GM21825 (cell line): Measurements from ENCODE around the gene DXO.
"Not testable (repeated sequence)": the region's sequence is repeated elsewhere in the genome, so short reads cannot be mapped to it uniquely, and the experiment has no call there.

Experiments
- ATAC-seq: cut with Tn5 transposase; IDR thresholded peaks from one replicate; pipeline ENCODE4 v1.9.1; 2021; ENCODE audit warnings: mild to moderate bottlenecking, moderate library complexity; ENCODE audit not compliant: unreplicated experiment

DXO gene

DNA sequence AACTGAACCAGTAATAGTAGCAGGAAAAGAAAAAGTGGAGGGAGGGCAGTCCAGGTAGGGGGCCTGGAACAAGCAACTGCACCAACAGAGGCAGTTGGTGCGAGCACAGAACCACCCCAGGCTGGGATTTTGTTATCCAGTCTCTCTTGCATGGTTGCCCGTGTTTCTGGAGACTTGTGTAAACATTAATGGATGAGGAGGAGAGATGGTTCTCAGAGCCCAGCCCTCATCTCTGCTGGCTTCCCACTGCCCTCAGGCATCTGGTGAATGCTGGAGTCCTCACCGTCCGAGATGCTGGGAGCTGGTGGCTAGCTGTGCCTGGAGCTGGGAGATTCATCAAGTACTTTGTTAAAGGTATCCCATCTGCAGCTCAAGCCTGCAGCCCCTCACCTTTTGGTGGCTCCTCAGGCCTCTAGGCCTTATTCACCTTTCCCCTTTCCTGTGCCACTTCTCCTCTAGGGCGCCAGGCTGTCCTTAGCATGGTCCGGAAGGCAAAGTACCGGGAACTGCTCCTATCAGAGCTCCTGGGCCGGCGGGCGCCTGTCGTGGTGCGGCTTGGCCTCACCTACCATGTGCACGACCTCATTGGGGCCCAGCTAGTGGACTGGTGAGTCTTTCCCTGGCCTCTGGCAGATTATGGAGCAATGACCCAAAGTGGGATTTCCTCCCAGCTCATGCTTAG is 8.4 kb upstream of the DXO start:
- ATAC-seq, result not testable (repeated sequence)

DNA sequence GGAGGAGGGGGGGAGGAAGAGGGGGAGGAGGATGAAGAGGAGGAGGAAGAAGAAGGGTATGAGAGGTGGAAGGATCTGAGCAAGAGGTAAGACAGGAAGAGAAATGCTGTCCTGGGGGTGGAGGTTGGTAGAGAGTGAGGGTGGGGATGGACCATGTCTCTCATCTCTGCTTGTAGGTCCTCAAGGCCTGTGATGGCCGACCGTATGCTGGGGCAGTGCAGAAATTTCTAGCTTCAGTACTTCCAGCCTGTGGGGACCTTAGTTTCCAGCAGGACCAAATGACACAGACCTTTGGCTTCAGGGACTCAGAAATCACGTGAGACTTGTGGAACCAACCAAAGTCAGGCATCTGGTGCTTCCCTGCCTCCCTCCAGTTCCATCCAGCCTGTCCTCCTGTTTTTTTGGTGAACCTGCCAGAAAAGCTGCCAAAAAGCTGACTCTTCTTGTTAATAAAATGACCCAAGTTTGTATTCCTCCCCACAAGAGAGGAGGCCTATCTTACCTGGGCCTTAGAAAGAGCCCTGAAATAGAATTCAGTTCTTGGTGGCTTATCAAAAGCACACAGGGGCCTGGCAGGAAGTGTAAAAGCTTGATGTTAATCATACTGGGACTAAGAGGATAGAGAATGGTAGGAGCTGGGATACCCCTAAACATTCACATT is 7.4 kb upstream of the DXO start:
- ATAC-seq, result no peak

DNA sequence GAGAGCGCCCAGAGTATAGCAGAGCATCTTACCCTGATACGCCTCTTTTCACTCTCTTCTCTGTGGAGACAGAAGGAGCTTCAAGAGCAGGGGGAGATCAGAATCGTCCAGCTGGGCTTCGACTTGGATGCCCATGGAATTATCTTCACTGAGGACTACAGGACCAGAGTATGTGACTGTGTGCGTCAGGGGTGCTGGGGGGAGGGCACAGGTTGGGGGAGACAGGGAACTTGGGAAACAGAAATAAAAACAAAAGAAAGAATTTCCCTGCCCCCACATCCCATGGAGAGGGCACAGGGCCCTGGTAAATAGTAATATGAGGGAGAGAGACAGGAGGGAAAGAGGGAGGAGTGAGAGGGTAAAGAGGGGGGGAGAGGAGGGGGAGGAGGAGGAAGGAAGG is 6.9 kb upstream of the DXO start:
- ATAC-seq, result no peak

DNA sequence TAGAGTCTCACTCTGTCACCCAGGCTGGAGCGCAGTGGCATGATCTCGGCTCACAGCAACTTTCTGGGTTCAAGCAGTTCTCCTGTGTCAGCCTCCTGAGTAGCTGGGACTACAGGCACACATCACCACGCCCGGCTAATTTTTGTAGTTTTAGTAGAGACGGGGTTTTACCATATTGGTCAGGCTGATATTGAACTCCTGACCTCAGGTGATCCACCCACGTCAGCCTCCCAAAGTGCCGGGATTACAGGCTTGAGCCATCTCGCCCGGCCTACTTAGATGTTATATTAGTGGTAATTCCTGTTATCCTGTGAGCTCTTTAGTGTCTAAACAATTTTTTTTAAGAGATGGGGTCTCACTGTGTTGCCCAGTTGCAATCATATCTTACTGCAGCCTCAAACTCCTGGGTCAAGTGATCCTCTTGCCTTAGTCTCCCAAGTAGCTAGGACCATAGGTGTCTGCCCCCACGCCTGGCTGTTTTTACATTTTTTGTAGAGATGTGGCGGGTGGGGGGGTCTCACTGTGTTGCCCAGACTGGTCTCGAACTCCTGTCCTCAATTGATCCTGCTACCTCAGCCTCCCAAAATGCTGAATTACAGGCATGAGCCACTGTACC is 6.0 kb upstream of the DXO start:
- no peak for ATAC-seq

DNA sequence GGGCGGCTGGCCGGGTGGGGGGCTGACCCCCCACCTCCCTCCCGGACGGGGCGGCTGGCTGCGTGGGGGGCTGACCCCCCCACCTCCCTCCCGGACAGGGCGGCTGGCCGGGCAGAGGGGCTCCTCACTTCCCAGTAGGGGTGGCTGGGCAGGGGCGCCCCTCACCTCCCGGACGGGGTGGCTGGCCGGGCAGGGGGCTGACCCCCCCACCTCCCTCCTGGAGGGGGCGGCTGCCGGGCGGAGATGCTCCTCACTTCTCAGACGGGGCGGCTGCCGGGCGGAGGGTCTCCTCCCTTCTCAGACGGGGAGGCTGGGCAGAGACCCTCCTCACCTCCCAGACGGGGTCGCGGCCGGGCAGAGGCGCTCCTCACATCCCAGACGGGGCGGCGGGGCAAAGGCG is 4.1 kb upstream of the DXO start:
- not testable (repeated sequence) for ATAC-seq

DNA sequence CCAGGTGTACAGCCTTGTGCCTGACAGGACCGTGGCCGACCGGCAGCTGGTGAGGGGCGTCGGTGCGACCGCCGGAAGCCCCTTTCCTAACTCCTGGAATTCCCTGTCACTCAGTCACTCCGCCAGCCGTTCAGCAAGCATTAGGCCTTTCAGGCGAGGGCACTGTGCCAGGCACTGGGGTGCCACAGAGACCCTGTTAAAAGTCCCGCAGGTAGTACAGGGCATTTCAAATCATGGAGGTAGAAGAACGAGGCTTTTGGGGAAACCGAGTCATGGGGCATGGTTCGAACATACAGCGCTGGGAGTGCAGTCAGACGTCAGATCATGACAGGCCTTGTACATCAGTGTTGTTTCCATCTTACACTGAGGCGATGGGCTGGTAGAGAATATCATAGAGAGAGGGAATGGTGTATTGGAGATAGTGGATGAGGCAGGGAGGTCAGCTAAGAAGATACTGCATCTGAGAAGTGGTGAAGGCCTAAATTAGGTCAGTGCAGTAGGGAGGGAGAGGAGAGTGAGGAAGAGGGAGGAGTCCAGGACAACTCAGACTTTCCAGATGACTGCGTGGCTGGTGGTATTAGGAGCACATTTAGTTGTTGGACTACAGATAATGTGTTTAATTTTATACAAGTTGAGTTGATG is 892 bp upstream of the DXO start:
- no peak for ATAC-seq

DNA sequence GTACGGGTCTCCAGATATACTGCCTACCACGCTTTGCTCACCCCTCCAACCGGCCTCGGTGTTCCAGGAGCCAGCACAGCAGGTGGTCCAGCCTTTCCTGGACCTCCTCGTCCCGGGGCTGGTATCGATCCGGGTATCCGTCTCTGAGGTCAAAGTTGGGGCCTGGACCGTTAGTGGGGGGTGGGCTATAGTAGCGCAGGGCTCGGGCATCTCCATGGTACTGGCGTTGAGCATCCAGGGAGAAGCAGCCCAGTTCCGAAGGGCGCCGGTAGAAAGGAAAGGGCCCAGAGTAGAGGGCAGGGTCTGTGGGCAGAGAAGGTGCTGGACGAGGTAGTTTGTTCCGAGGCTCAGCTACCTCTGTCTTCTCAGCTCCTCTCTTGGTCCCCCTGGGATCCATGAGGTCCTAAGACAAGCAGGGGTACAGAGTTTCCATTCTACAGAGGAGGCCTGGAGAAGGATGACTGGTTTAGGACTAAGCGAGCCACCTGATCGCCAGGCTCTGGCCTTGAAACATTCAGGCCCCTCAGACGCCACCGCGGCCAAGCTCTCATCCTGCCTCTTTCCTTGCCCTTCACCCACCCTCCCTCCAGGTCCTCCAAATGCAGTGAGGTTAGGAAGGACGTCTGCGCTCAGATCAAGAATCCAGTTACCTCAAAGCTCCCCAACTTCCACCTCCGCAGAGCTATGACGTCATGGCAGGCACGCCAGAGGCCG is 502 bp downstream of the DXO start:
- ATAC-seq, result no peak

DNA sequence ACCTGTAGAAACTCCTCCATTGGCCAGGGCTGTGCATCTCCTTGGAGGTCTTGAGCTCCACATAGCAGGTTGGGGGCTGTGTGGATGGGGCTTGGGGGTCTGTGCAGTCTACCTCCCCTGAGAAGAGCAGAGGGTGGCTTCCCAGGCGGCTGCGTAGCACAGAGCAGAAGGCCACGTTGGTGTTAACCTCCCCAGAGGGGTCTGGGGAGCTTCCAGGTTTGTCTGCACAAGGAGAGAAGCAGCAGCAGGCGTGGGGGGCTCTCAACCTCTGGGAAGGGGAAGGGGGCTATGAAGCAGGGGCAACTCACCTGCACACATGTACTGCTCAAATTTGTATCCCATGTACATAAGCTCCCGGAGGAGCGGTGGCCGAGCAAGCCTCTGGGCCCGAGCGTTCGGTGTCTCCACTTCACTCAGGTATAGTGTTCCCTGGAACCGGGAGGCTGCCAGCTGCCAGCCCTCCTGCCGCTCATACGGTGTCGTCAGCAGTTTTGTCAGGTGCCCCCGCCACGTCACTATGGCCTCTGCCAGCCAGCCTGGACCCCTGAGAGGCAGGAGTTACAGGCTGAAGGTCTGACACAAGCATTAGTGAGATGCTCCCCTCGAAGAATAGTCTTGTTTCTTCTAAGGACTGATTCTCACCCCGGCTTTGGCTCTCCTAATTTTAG is 1.2 kb downstream of the DXO start:
- ATAC-seq, result no peak

DNA sequence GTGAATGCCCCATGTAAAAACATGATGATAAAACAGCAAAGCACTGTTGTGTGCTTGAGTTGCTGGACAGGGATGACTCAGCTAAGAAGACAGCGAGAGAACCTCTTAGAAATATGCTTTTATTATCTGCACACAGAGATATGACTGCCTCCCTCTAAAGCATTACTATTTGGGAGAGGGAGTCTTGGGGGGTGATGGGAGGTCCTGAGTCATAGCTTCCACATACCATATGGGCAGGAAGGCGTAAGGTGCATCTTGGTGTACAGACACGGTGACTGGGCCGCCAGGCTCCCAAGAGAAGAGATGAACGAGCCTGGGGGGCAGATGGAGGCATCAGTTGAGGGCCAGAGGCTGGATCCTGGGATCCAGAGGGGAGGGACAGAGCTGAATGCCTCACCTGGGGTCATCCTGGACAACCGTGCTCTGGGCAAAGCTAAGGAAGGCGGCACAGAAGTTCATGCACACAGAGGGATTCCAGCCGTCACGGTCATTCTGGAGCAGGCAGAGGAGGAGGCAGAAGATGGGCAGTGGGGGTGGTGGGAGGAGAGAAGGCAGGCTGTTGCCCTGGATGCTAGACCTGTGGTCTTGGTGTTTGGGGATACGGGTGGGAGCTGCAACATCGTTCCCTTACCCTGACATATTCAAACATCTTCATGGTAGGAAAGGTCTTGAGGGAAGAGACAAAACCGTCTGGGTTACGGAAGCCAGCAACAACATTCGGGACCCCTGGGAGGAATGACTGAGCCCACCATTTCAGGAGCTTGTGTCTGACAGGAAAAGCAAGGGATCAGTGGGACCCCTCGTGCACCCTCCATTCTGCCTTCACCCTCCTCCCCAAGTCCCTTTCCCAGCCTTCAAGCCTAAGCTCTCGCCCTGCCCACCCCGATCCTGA is 2.0 kb downstream of the DXO start:
- ATAC-seq, result no peak

DNA sequence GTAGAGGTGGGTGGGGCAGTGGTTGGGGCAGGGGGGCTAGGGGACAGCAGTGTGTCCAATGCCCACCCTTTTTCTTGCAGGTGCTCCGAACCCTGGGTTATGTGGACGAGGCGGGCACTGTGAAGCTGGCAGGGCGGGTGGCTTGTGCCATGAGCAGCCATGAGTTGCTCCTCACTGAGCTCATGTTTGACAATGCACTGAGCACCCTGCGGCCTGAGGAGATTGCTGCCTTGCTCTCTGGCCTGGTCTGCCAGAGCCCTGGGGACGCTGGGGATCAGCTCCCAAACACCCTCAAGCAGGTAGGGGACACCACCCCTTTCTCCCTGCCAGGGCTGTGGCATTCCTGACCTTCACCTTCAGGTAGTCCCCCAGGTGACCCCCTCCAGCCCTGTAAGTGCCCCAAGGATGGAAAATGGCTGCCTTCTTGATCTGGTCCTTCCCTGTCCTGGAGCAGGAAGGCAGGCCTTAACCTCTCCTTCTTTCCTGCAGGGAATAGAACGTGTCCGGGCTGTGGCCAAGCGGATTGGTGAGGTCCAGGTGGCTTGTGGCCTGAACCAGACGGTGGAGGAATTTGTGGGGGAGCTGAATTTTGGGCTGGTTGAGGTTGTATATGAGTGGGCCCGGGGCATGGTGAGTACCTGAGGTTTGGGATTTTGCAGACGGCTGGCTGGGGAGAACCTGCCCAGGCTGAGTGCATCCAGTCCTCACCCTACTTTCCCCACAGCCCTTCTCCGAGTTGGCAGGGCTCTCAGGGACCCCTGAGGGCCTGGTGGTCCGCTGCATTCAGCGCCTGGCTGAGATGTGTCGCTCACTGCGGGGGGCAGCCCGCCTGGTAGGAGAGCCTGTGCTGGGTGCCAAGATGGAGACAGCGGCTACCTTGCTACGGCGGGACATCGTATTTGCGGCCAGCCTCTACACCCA is 2.9 kb downstream of the DXO start:
- no peak for ATAC-seq

DNA sequence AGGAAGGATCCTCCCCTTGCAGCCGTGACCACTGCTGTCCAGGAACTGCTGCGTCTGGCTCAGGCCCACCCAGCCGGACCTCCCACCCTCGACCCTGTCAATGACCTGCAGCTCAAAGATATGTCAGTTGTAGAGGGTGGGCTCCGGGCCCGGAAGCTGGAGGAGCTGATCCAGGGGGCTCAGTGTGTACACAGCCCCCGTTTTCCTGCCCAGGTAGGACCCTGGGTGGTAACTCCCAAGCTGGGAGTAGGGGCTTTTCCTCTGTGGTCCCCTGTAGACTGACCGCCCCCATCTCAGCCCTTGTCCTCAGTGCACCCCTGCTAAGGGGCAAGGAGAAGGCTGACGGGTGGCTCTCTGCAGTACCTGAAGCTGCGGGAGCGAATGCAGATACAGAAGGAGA is 3.6 kb downstream of the DXO start:
- no peak for ATAC-seq

DNA sequence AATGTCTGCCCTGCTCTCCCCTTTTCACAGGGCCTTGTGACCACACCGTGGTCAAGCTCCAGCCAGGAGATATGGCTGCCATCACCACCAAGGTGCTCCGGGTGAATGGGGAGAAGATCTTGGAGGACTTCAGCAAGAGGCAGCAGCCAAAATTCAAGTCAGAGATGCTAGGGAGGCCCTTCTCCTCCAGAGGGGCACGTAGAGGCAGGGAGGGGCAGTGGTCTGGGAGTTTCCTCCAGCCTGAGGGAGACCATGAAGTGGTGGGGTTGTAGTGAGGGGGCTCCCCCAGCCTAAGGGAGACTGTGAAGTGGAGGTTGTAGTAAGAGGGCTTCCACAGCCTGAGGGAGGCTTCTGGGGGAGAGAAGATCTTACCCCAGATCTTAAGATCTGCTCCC is 4.0 kb downstream of the DXO start:
- ATAC-seq, result no peak

DNA sequence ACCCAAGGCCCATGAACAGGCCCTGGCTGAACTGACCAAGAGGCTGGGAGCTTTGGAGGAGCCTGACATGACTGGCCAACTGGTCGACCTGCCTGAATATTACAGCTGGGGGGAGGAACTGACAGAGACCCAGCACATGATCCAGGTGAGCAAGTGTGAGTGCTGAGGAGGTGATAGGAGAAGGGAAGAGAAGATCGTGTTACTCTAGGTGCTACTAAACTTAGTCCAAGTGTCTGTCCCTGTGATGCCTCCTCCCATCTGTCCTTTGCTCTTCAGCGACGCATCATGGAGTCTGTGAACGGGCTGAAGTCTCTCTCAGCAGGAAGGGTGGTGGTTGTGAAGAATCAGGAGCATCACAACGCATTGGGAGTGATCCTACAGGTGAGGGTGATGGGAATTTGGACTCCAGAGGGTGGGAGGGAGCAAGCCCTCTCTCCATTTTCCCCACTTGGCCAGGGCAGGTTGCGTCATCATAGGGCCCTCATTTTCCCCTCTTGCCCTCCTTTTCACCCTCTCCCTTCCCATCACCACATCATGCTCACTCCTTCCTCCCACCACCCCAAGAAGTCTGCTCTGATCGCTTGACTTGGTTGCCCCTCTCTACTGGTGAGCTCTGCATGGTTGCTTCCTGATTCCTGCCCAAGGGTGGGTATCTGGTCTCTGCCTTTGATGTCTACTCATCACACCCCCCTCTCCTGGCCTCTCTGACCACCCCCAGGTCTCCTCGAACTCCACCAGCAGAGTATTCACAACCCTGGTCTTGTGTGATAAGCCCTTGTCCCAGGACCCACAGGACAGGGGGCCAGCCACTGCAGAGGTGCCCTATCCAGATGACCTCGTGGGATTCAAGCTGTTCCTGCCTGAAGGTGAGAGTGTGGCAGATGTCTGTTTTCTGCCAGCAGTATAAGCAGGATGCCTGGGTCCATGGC is 4.7 kb downstream of the DXO start:
- ATAC-seq, result no peak

DNA sequence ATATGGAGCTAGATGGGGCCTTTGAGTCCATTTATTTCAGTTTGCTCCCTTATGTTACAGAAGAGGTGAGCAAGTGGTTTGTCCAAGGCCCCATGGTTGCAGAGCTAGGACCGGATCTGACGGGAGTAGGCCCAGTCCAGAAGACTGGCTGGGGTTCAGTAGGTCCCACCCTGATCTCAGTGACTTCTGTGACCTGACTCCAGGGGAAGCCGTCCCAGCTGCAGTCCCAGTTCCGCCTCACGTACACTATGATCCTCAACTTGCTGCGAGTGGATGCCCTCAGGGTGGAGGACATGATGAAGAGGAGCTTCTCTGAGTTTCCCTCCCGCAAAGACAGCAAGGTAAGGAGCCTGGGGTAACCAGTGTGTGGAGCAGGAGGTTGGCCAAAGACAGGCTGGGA is 5.4 kb downstream of the DXO start:
- ATAC-seq, result no peak

DNA sequence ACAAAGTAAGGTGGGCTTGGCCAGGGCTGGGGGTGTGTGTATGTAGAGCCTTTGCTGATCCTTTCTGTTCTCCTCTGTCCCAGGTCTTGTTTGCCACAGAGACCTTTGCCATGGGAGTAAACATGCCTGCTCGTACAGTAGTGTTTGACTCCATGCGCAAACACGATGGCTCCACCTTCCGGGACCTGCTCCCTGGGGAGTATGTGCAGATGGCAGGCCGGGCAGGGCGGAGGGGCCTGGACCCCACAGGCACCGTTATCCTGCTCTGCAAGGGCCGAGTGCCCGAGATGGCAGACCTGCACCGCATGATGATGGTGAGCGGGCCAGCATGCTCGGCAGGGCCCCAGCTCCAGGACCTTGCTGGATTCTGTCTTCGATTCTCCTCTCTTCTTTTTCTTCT is 6.2 kb downstream of the DXO start:
- no peak for ATAC-seq

DNA sequence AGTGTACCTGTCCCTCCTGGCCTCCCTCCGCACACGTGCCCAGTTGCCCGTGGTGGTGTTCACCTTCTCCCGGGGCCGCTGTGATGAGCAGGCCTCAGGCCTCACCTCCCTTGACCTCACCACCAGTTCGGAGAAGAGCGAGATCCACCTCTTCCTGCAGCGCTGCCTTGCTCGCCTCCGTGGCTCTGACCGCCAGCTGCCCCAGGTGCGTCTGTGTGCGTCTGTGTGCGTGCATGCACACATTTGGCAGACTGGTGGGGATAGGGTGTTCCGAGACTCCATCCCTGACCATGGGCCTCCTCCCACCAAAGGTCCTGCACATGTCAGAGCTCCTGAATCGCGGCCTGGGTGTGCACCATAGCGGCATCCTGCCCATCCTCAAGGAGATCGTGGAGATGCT is 8.0 kb downstream of the DXO start:
- ATAC-seq, result no peak

DNA sequence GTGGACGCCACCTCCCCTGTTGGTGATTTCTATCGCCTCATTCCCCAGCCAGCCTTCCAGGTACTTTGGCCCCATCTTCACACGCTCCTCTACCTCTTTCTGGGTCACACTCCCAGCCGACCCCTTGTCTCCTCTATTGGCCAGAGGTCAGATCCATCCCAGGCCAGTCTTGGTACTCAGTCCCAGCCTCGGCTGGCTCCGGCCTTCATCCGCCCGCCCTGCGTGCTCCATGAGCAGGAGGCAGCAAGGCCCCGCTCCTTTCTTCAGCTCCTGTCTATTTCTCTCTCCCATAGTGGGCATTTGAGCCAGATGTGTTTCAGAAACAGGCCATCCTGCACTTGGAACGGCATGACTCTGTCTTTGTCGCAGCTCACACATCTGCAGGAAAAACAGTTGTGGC is 10.3 kb downstream of the DXO start:
- no peak for ATAC-seq
